Measurements from ENCODE around the gene ZNF594. TPM values are rescaled to one million over a fixed set of nuclear protein-coding genes. Genes with fewer than 3 reads are reported as not detected.
"Not testable (repeated sequence)": the region's sequence is repeated elsewhere in the genome, so short reads cannot be mapped to it uniquely, and the experiment has no call there.

The ZNF594 gene
- 5.8 and 7.9 TPM in 2 replicates for total RNA-seq (2012; rRNA removed)

DNA sequence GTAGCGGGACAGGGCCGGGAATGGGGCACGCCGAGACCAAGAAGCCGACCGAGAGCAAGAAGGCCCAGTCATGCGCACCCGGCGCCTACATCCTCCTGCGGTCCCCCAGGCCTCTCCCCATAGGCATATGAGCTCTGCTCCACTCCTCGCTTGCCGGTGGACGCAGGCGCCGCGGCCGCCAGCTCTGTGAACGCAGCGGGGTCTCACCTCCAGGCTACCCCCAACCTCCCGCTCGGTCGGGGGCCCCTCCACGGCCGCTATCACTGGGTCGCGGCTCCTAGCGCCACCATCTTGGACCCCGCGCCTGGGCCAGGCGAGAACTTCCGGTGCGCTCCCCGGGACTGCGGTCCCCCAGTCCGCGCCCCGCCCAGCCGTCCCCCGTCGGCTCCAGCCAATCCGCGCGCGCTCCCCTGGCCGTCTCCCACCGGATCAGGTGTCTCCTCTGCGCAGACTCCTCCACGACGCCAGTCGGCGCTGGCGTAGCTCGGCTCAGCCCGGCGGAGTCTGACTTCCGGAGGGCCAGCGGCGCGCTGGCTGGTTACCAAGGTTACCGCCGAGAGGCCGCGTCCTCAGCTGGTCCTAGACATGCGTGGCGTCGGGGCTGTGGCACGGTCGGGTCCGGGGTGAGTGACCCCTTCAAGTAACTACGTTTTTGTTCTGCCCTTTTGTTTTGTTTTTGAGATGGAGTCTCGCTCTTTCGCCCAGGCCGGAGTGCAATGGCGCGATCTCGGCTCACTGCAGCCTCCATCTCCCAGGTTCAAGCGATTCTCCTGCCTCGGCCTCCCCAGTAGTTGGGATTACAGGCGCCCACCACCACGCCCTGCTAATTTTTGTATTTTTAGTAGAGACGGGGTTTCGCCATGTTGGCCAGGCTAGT, at the start of gene ZNF594:
Gene ZNF594 (minus strand): TSS at position 328 of the 877 bp plus-strand sequence. CDS start 7,612 bp downstream, outside the sequence.
- H3K9ac ChIP-seq (ENCODE audit: low read depth, low read length): peak within 1 kb of the TSS; percentile 90
- peak within 1 kb of the TSS; percentile 89 for H3K4me3 ChIP-seq (ENCODE audit: low read length)
- H3K27me3 ChIP-seq (ENCODE audit: control insufficient read depth, insufficient read depth, low read length): no peaks in the 10 kb centered on the region
- H3K4me2 ChIP-seq (ENCODE audit: low read length): peak within 1 kb of the TSS; percentile 84
- peaks cover 6% of the 10 kb centered on the region for H3K4me1 ChIP-seq (ENCODE audit: control insufficient read depth, insufficient read depth, low read length)
- H3K36me3 ChIP-seq (ENCODE audit: insufficient read depth, low read length): peaks cover 9% of the 10 kb centered on the region
- peaks cover 4% of the 10 kb centered on the region for H3K9me3 ChIP-seq (replicated peaks; ENCODE audit: low read length)

DNA sequence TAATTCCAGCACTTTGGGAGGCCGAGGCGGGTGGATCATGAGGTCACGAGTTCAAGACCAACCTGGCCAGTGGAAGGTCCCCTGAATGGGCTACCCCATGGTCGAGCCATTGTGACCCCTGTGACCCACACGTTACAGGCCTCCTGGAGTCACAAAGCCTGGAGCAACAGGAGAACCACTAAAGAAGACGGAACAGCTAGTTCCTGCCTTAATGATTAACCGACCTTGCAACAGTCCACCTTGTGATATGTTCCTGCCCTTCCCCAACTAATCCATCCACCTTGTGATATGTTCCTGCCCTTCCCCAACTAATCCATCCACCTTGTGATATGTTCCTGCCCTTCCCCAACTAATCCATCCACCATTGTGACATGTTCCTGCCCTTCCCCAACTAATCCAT, 48.1 kb upstream of the ZNF594 start:
- not testable (repeated sequence) for H3K4me1 ChIP-seq (ENCODE audit: control insufficient read depth, insufficient read depth, low read length); H3K27me3 ChIP-seq (ENCODE audit: control insufficient read depth, insufficient read depth, low read length); H3K4me2 ChIP-seq (ENCODE audit: low read length); H3K9me3 ChIP-seq (replicated peaks; ENCODE audit: low read length); H3K9ac ChIP-seq (ENCODE audit: low read depth, low read length); H3K36me3 ChIP-seq (ENCODE audit: insufficient read depth, low read length); H3K4me3 ChIP-seq (ENCODE audit: low read length)

DNA sequence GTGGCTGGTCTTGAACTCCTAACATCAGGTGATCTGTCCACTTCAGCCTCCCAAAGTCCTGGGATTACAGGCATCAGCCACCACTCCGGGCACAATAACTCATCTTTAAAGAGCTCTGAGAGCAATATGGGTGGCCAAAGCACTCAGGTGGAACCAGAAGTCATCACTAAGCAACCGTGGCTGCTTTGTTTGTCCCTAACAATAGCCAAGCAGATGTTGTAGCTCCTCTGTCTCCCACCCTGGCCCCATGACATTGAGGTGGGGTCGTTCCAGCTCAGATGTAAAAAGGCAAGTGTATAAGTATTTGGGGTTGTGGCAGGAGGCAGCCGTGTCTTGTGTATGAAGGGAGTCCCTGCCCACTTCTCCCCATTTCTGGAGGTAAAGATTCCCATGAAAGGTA, 46.7 kb upstream of the ZNF594 start:
- Histone ChIP-seq H3K9me3 (replicated peaks; ENCODE audit: low read length) (no peaks in the 10 kb centered on the region), H3K4me3 (ENCODE audit: low read length) (no peak overlapping the region), H3K4me1 (ENCODE audit: control insufficient read depth, insufficient read depth, low read length) (peaks cover 6% of the 10 kb centered on the region), H3K4me2 (ENCODE audit: low read length) (no peak overlapping the region), H3K36me3 (ENCODE audit: insufficient read depth, low read length) (no peaks in the 10 kb centered on the region), H3K9ac (ENCODE audit: low read depth, low read length) (no peak overlapping the region), H3K27me3 (ENCODE audit: control insufficient read depth, insufficient read depth, low read length) (peaks cover 4% of the 10 kb centered on the region)

DNA sequence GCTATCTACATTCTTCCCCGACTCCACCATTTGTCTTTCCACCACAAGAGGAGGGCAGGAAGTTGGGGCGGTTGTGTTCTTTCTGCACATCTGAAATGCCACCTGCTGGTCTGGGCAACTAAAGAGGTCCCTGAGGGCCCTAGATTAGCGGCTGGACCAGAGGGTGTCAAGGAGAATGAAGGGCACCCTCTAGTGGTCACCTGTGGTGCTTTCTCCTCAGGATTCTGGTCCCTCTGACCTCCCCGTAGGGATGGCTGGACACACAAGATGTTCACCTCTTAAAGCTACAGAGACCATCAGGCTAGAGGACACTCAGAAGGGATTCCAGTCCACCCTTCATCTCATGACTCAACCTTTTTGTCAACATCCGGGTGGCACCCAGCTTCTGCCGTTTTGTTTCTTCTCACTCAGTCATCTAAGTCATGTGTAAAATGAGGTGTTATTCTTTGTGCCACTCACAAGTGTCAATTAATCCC, 45.9 kb upstream of the ZNF594 start:
- H3K9me3 ChIP-seq (replicated peaks; ENCODE audit: low read length): no peaks in the 10 kb centered on the region
- no peak overlapping the region for H3K4me2 ChIP-seq (ENCODE audit: low read length)
- peaks cover 4% of the 10 kb centered on the region for H3K27me3 ChIP-seq (ENCODE audit: control insufficient read depth, insufficient read depth, low read length)
- peaks cover 6% of the 10 kb centered on the region for H3K4me1 ChIP-seq (ENCODE audit: control insufficient read depth, insufficient read depth, low read length)
- H3K9ac ChIP-seq (ENCODE audit: low read depth, low read length): no peak overlapping the region
- H3K36me3 ChIP-seq (ENCODE audit: insufficient read depth, low read length): no peaks in the 10 kb centered on the region
- H3K4me3 ChIP-seq (ENCODE audit: low read length): no peak overlapping the region

DNA sequence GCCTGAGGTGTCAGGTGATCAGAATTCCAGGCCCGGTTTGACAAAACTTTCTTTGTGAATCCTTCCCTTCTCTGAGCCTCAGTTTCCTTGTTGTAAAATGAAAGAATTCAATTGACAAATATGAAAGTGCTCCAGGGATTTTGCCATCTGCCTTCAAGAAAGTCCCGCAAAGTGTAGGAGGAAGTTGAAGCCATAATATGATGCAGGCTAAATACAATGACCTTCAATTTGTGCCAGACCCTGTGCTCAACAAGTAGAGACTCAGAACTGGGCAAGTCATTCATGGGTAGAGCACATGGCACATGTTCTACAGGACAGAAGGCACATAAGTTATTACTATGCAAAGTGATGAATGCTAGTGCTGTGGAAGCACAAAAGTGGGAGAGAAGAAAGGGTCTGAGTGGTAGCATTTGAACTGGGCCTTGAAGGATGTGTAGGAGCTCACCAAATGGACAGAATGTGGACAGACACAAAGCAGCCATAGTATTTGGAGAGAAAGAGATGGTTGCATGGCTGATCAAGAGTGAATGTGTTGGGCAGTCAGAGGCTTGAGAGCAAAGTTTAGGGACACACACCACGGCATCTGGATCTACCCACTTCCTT, 45.4 kb upstream of the ZNF594 start:
- Histone ChIP-seq H3K4me3 (ENCODE audit: low read length) (no peak overlapping the region), H3K9ac (ENCODE audit: low read depth, low read length) (no peak overlapping the region), H3K4me2 (ENCODE audit: low read length) (no peak overlapping the region), H3K4me1 (ENCODE audit: control insufficient read depth, insufficient read depth, low read length) (peaks cover 6% of the 10 kb centered on the region), H3K36me3 (ENCODE audit: insufficient read depth, low read length) (no peaks in the 10 kb centered on the region), H3K27me3 (ENCODE audit: control insufficient read depth, insufficient read depth, low read length) (peaks cover 2% of the 10 kb centered on the region), H3K9me3 (replicated peaks; ENCODE audit: low read length) (no peaks in the 10 kb centered on the region)

DNA sequence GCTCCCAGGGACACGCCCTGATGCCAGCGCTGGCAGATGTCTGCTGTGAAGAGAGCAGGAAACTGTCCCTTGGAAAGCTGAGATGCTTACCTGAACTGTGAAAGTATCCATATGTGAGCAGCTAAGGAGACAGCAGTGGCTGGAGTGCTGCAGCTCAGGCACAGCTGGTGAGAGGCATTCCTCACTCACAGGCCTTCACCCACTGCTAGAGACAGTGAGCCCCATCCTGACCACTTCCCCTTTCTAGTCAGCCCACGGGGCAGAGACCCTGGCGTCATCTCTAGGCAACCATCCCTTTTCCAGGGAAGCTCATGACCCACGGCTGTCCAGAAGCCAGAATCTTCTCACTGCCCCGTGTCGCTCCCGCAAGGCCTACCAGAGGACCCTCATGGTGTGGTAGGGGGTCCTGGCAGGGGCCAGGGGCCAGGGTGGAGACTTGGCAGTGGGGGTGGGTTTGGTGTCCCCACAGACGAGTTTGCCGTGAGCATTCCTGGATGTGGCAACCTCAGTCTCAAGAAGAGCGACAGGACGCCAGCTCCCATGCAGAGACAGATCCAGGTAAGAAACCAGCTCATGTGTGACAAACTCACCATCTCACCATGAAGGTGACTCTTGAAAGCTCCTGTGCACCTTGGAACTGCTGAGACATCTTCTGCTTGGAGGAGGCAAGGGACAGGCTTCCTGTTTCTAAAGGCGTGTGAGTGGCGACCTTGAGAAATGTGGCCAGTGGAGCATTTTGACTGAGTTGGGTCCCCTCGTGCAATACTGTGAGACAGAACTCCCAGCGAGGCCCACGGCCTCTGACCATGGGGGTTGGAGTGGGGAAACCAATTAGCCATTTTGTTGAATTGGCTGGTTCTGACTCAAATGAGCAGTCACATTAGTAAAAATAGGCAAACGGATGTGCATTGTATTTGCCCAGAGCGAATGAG, 43.2 kb upstream of the ZNF594 start, which contains the start of gene SCIMP:
Gene SCIMP (minus strand): TSS at position 216 of the 932 bp plus-strand sequence. CDS start 105 bp downstream, at position 111.
- no peak within 1 kb of the TSS for H3K9ac ChIP-seq (ENCODE audit: low read depth, low read length)
- no peaks in the 10 kb centered on the region for H3K36me3 ChIP-seq (ENCODE audit: insufficient read depth, low read length)
- peaks cover 6% of the 10 kb centered on the region for H3K4me1 ChIP-seq (ENCODE audit: control insufficient read depth, insufficient read depth, low read length)
- H3K4me2 ChIP-seq (ENCODE audit: low read length): no peak within 1 kb of the TSS
- no peaks in the 10 kb centered on the region for H3K9me3 ChIP-seq (replicated peaks; ENCODE audit: low read length)
- no peak within 1 kb of the TSS for H3K4me3 ChIP-seq (ENCODE audit: low read length)
- H3K27me3 ChIP-seq (ENCODE audit: control insufficient read depth, insufficient read depth, low read length): no peaks in the 10 kb centered on the region

DNA sequence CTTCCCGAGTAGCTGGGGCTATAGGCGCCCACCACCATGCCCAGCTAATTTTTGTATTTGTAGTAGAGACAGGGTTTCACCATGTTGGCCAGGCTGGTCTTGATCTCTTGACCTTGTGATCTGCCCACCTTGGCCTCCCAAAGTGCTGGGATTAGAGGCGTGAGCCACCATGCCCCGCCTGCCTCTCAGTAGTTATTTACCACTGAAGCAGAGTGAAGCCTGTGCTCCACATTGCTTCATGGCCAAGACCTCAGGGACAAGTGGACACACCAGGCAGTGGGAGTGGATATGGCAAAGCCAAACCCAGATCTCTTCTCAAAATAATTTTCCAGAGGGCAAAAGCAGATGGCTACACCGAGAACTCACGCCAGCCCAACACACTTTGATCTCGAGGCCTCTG, 41.8 kb upstream of the ZNF594 start:
- not testable (repeated sequence) for H3K27me3 ChIP-seq (ENCODE audit: control insufficient read depth, insufficient read depth, low read length); H3K9ac ChIP-seq (ENCODE audit: low read depth, low read length); H3K9me3 ChIP-seq (replicated peaks; ENCODE audit: low read length); H3K4me2 ChIP-seq (ENCODE audit: low read length); H3K4me3 ChIP-seq (ENCODE audit: low read length); H3K36me3 ChIP-seq (ENCODE audit: insufficient read depth, low read length); H3K4me1 ChIP-seq (ENCODE audit: control insufficient read depth, insufficient read depth, low read length)

DNA sequence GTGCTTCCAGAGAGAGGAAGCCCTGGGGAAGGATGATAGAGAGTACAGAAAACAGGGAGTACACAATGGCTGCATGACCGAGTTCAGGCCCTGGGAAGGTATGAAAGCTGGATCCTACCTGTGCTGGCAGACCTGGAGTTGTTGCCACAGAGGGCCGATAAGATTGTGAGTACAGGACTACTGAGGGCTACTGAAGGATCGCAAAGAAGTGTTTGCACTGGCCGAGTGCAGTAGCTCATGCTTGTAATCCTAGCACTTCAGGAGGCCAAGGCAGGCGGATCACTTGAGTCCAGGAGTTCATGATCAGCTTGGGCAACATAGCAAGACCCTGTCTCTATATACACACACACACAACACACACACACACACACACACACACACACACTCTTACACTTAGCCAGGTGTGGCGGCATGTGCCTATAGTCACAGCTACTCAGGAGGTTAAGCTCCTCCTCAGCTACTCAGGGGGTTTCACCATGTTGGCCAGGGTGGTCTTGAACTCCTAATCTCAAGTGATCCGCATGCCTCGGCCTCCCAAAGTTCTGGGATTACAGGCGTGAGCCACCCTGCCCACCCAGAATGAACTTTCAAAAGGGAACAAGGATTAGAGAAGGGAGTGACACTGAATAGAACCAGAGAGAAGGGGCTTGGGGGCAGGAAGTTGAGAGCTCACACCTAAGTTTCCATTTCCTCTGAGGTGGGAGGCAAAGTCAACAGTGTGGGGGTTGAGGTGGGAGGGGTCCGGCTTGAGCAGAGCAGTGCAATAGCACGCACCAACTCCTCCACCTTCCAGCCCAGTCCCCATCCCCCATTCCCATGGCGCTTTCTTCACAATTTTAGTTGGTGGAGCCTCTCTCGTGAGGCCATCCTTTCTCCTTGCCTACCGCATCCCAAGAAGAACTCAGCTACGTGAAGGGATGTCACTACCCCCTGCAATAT, 35.5 kb upstream of the ZNF594 start:
- Histone ChIP-seq H3K9ac (ENCODE audit: low read depth, low read length) (no peak overlapping the region), H3K27me3 (ENCODE audit: control insufficient read depth, insufficient read depth, low read length) (no peaks in the 10 kb centered on the region), H3K4me1 (ENCODE audit: control insufficient read depth, insufficient read depth, low read length) (no peaks in the 10 kb centered on the region), H3K36me3 (ENCODE audit: insufficient read depth, low read length) (peaks cover 3% of the 10 kb centered on the region), H3K4me2 (ENCODE audit: low read length) (no peak overlapping the region), H3K4me3 (ENCODE audit: low read length) (no peak overlapping the region), H3K9me3 (replicated peaks; ENCODE audit: low read length) (no peaks in the 10 kb centered on the region)

DNA sequence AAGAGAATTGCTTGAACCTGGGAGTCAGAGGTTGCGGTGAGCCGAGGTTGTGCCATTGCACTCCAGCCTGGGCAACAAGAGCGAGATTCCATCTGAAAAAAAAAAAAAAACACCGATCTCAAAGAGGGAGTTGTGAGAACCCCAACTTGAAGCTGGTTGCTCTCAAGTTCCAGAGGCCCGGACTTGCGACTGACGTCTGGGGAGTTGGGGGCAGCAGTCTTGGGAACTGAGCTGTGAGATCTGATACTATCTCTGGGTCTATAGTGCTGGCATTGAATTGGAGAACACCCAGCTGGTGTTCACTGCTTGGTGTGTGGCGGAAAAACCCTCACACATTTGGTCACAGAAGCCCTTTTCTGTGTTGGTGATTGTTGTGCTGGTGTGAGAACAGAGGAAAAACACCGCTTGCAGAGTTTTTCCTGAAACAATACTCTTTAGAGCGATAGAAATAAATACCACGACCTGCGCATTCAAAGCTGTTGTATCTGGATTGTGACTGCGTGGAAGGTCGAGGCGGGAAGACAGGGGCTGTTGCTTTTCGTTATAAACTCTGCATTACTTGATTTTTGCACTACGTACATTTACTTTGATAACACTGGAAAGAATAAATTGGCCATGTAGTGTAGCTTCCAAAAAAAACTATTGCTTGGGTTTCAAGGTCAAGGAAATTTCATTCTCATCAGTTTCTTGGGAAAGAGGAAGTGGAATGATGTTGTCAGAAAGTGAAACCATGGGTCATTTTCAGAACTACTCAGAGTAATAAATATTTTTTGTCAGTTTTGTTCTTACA, 34.2 kb upstream of the ZNF594 start:
- Histone ChIP-seq H3K4me3 (ENCODE audit: low read length) (no peak overlapping the region), H3K27me3 (ENCODE audit: control insufficient read depth, insufficient read depth, low read length) (no peaks in the 10 kb centered on the region), H3K4me2 (ENCODE audit: low read length) (no peak overlapping the region), H3K9me3 (replicated peaks; ENCODE audit: low read length) (no peaks in the 10 kb centered on the region), H3K4me1 (ENCODE audit: control insufficient read depth, insufficient read depth, low read length) (peaks cover 6% of the 10 kb centered on the region), H3K36me3 (ENCODE audit: insufficient read depth, low read length) (peaks cover 3% of the 10 kb centered on the region), H3K9ac (ENCODE audit: low read depth, low read length) (no peak overlapping the region)

DNA sequence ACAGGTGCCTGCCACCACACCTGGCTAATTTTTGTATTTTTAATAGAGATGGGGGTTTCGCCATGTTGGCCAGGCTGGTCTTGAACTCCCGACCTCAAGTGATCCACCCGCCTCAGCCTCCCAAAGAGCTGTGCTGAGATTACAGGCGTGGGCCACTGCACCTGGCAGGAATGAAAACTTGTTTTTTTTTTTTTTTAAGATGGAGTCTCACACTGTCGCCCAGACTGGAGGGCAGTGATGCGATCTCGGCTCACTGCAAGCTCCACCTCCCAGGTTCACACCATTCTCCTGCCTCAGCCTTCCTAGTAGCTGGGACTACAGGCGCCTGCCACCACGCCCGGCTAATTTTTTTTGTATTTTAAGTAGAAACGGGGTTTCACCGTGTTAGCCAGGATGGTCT, 30.2 kb upstream of the ZNF594 start:
- H3K9me3 ChIP-seq (replicated peaks; ENCODE audit: low read length); H3K27me3 ChIP-seq (ENCODE audit: control insufficient read depth, insufficient read depth, low read length); H3K4me3 ChIP-seq (ENCODE audit: low read length); H3K4me1 ChIP-seq (ENCODE audit: control insufficient read depth, insufficient read depth, low read length); H3K9ac ChIP-seq (ENCODE audit: low read depth, low read length); H3K4me2 ChIP-seq (ENCODE audit: low read length); H3K36me3 ChIP-seq (ENCODE audit: insufficient read depth, low read length): not testable (repeated sequence)
